Astrocyte of the spinal cord (primary cell): Measurements from ENCODE around the gene PRR18.

Experiments
- DNase-seq: peaks from one replicate; pipeline ENCODE4 v3.0.0; 2011; ENCODE audit warnings: low read depth, low spot score
- H3K4me3 ChIP-seq: 2 replicates; pipeline ENCODE4 v1.5.1; 2011; ENCODE audit warnings: low read depth, mild to moderate bottlenecking, low read length, moderate library complexity
- CTCF ChIP-seq: IDR thresholded peaks from 2 replicates; pipeline ENCODE4 v1.5.1; 2012; ENCODE audit warnings: low read depth, mild to moderate bottlenecking, low read length, inconsistent platforms
- in situ Hi-C: cut with HindIII; loops from 2 replicates; pipeline ENCODE4 v1.10.0; 2017; ENCODE audit warnings: low sequenced_read_pairs

PRR18 gene

GRCh38 chr6:166318649-166319600 is 10.7 kb upstream of the PRR18 start:
- in situ Hi-C loops, result no loop called here
- TF ChIP-seq CTCF, result no peak
- no peak overlapping the region for H3K4me3 ChIP-seq
- DNase-seq, result no peak

- TF ChIP-seq CTCF, result no peak
- DNase-seq, result no peak
- in situ Hi-C loops, result no loop called here
- H3K4me3 ChIP-seq, result no peak overlapping the region
Measured at GRCh38 chr6:166318227-166318626, 10.0 kb upstream of the PRR18 start.

GRCh38 chr6:166317261-166318212 is 9.3 kb upstream of the PRR18 start:
- TF ChIP-seq CTCF, result no peak
- in situ Hi-C loops, result no loop called here
- DNase-seq, result no peak
- no peak overlapping the region for H3K4me3 ChIP-seq

GRCh38 chr6:166315436-166315835 is 7.2 kb upstream of the PRR18 start:
- DNase-seq, result no peak
- in situ Hi-C loops, result no loop called here
- no peak for TF ChIP-seq CTCF
- no peak overlapping the region for H3K4me3 ChIP-seq

GRCh38 chr6:166314454-166314853 is 6.3 kb upstream of the PRR18 start:
- H3K4me3 ChIP-seq, result no peak overlapping the region
- no peak for TF ChIP-seq CTCF
- in situ Hi-C loops, result no loop called here
- no peak for DNase-seq

GRCh38 chr6:166313255-166314070 is 5.3 kb upstream of the PRR18 start:
- TF ChIP-seq CTCF, result peak; percentile 86
- peak; percentile 46 for DNase-seq

More at GRCh38 chr6:166313255-166314070, 5.3 kb upstream of the PRR18 start:
- in situ Hi-C loops, result no loop called here
- H3K4me3 ChIP-seq, result no peak overlapping the region
